Brain microvascular endothelial cell (primary cell): ENCODE data around the gene EPHA1.

Experiments used
- DNase-seq: peaks from one replicate; pipeline ENCODE4 v3.0.0-alpha.2; 2020
- H3K27ac ChIP-seq: fragments of 250-450 bp; sonication (Bioruptor Pico); 2 replicates; pipeline ENCODE4 v1.5.1; 2020; ENCODE audit warnings: mild to moderate bottlenecking, moderate library complexity
- H3K27me3 ChIP-seq: fragments of 250-450 bp; sonication (Bioruptor Pico); replicated peaks from 2 replicates; pipeline ENCODE4 v1.5.1; 2020; ENCODE audit warnings: mild to moderate bottlenecking
- H3K36me3 ChIP-seq: fragments of 250-450 bp; sonication (Bioruptor Pico); replicated peaks from 2 replicates; pipeline ENCODE4 v1.5.1; 2020; ENCODE audit warnings: mild to moderate bottlenecking
- H3K4me3 ChIP-seq: 2 replicates; pipeline ENCODE4 v1.5.1; 2011; ENCODE audit warnings: low read depth, mild to moderate bottlenecking, control low read depth, low read length, moderate library complexity
- in situ Hi-C: cut with HindIII; loops from 2 replicates; pipeline ENCODE4 v1.10.0; 2017; ENCODE audit warnings: low sequenced_read_pairs, low pct_ligation_motif_present
- TF ChIP-seq, protein P1 (sequence below): IDR thresholded peaks from 2 replicates; pipeline ENCODE4 v1.5.1; 2011; ENCODE audit warnings: low read depth, mild to moderate bottlenecking, moderate library complexity, low read length, control low read depth, inconsistent platforms; ENCODE audit errors: missing control alignments

EPHA1 gene

DNA sequence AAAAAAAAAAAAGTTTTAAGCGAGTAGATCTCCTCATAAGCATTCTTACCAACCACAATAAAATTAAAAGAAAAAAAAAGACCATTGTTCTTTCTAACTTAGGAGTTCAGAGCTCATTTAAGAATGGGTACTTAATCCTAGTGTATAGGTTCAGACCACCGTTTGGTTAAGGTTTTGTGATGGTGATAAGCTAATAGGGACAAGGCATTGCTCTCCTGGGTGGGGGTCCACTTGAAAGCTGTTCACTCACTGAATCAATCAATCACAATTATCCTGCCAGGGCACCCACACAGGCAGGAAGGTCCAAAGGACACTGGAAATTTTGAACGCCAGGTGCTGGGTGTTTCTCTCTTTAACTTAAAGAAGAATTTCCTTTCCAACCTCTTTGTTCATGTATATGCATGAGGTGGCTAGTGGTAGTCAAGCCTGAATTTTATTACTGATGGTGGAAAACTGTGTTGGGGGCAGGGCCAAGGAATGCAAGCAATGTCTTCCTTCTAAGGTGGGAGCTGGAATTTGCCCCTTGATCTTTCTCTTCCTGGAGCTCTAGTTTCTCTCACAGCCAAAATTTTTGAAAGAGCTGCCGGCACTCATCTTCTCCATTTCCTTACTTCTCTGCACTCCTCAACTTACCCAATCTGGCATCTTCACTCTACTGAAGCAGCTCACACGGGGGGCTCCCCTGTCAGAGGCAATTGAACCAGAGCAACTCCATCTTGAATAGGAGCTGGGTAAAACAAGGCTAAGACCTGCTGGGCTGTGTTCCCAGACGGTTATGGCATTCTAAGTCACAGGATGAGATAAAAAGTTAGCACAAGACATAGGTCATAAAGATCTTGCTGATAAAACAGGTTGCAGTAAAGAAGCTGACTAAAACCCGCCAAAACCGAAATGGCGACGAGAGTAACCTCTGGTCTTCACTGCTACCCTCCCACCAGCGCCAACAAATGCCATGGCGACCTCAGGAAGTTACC is 38.7 kb downstream of the EPHA1 start:
- H3K27ac ChIP-seq, result no peak overlapping the region
- H3K27me3 ChIP-seq, result no peaks in the 10 kb centered on the region
- H3K36me3 ChIP-seq, result no peaks in the 10 kb centered on the region
- TF ChIP-seq, protein P1, sequence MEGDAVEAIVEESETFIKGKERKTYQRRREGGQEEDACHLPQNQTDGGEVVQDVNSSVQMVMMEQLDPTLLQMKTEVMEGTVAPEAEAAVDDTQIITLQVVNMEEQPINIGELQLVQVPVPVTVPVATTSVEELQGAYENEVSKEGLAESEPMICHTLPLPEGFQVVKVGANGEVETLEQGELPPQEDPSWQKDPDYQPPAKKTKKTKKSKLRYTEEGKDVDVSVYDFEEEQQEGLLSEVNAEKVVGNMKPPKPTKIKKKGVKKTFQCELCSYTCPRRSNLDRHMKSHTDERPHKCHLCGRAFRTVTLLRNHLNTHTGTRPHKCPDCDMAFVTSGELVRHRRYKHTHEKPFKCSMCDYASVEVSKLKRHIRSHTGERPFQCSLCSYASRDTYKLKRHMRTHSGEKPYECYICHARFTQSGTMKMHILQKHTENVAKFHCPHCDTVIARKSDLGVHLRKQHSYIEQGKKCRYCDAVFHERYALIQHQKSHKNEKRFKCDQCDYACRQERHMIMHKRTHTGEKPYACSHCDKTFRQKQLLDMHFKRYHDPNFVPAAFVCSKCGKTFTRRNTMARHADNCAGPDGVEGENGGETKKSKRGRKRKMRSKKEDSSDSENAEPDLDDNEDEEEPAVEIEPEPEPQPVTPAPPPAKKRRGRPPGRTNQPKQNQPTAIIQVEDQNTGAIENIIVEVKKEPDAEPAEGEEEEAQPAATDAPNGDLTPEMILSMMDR, result no peak
- no peak for DNase-seq
- no peak overlapping the region for H3K4me3 ChIP-seq
- in situ Hi-C loops, result no loop called here

DNA sequence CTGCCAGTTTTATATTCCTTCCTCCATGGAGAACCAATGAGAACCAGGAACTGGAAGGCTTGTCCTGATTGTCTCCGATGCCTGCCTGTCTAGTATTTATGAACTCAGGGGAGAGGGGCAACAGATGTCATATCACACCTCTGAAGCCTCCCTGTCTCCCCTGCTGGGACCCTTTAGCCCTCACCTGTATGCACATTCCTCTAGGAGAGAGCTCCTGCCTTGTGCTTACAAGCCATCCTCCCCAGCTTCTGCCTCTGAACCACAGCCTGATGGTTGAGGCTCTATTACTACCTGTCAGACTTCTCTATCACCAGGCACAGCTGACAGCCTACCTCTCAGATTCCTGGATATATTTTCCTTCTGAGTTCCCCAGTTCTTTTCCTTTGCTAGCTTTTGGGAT is 40.3 kb downstream of the EPHA1 start:
- TF ChIP-seq, protein P1, result no peak
- H3K4me3 ChIP-seq, result no peak overlapping the region
- no peak overlapping the region for H3K27ac ChIP-seq
- no peak for DNase-seq
- H3K27me3 ChIP-seq, result peaks cover 5% of the 10 kb centered on the region
- H3K36me3 ChIP-seq, result no peaks in the 10 kb centered on the region
- in situ Hi-C loops, result no loop called here

DNA sequence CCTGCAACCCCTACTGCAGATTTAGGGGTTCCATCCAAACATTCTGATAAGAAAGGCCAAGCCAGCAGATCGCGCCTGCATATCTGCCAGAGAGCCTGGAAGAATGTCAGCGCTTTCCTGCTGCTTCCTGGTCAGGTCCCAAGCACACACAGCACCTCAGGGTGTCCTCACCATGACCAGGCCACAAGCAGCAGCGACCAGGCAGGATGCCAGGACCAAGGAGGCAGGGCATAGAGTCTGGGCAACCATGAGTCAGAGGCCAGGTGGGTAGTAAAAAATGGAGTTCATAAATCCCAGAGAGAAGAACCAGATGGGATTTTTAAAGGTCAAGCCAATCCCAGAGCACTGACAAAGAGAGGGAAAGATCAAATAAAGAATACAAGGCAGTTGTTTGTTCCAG is 40.7 kb downstream of the EPHA1 start:
- no peak overlapping the region for H3K4me3 ChIP-seq
- DNase-seq, result no peak
- no peaks in the 10 kb centered on the region for H3K36me3 ChIP-seq
- in situ Hi-C loops, result no loop called here
- TF ChIP-seq, protein P1, result no peak
- H3K27ac ChIP-seq, result no peak overlapping the region
- H3K27me3 ChIP-seq, result peaks cover 9% of the 10 kb centered on the region

DNA sequence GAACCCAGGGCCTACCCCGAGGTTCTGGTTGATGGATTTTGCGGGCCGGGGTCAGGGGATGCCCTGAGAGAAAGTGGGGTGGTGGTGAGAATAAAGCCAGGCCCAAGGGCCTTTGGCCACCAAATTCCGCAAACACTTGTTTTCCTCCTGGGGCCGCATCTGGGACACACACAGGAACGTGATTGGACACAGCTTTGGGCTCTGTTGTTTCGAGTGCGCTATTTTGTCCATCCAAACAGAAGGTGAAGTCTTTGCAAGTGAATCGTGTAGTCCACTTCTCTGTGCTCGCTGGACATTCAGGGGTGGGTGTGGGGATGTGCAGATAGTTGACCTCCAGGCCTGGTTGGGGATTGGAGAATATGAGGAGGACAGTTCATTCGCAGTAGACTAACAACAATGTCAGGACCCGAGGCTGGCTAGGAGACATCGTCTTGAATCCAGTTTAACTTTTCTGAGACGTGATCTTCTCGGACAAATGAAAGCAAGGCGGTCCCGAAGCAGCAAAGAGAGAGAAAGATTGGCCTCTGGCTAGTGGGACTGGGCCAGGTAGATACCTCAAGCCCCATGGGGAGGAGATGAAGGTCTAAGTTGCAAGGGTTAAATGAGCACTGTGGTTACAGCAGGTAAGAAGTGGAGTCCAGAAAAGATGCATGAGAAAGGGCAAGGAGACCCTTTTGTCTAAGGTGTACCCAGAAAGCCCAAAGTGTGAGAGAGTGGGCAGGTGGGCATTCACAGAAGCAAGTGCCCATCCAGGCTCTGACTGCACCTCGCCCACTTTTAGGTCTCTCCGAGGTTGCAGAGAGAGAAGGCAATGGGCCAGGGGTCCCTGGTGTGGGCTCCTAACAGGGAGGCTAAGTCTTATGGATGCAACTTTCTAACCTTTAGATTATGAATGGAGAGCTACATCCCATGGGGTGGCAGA is 45.4 kb downstream of the EPHA1 start:
- TF ChIP-seq, protein P1, result no peak
- H3K4me3 ChIP-seq, result peak overlapping the region; percentile 24
- no peak for DNase-seq
- in situ Hi-C loops, result no loop called here
- H3K27ac ChIP-seq, result no peak overlapping the region
- peaks cover 19% of the 10 kb centered on the region for H3K27me3 ChIP-seq
- no peaks in the 10 kb centered on the region for H3K36me3 ChIP-seq

DNA sequence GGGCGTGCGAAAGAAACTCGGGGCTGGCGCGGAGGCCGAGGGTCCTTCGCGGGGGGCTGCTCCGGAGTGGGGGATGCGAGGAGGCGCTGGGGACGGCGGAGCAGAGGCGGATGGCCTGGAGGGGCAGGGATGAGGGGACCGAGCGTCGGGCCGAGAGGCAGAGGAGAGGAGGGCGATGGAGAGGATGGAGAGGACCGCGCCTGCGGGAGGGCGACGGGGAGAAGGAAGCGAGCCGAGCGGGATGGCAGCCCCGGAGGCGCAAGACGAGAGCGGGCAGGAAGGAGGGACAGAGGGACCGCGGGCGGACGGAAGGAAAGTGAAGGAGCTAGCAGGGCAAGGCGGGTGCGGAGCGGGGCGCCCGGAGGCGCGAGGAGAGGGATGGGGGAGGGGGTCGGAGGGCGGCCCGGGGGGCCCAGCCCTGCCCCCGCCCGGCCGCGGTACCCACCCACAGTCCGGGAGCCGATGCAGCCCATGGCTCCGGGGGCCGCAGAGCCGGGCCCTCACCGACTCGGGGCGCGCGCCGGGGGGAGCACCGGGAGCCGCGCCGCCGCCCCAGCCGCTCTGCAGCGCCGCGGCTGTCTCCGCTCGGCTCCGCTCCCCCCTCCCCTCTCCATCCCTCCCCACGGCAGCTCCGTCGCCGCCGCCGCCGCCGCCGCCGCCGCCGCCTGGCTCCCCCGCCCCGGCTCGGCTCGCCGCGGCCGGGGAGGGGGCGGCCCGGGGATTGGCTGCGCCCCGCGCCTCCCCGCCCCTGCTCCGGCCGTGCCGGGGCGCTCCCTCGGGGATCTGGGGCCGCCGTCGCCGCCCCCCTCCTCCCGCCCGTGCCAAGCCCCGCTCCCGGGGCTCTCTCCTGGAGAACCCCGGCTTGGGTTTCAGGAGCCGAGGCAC is 46.3 kb downstream of the EPHA1 start, which contains the start of gene FAM131B:
FAM131B (minus strand) TSS at position 583 of the 885 bp plus-strand sequence; CDS start at position 473, 110 bp downstream.
- H3K27ac ChIP-seq, result no peak within 1 kb of the TSS
- DNase-seq, result no peak
- in situ Hi-C loops, result no loop called here
- H3K36me3 ChIP-seq, result no peaks in the 10 kb centered on the region
- peaks cover 19% of the 10 kb centered on the region for H3K27me3 ChIP-seq
- peak within 1 kb of the TSS; percentile 57 for H3K4me3 ChIP-seq
- TF ChIP-seq, protein P1, result no peak
